Loucy (cell line): Measurements from ENCODE around the gene NECTIN2.

ENCODE experiments used
- H2AFZ ChIP-seq: fragments of 200-600 bp; sonication (generic); 2 replicates; pipeline ENCODE4 v1.6.0; 2016; ENCODE audit warnings: antibody characterized with exemption, mild to moderate bottlenecking, low read length, moderate library complexity
- H3F3A ChIP-seq: fragments of 200-600 bp; 2 replicates; pipeline ENCODE4 v1.6.0; 2016; ENCODE audit warnings: antibody characterized with exemption, low read depth, mild to moderate bottlenecking
- H3K27me3 ChIP-seq: fragments of 200-600 bp; sonication (generic); 2 replicates; pipeline ENCODE4 v1.6.1; 2014; ENCODE audit warnings: low read length, mild to moderate bottlenecking; ENCODE audit not compliant: insufficient read depth, poor library complexity, severe bottlenecking
- H3K36me3 ChIP-seq: fragments of 200-600 bp; sonication (generic); 2 replicates; pipeline ENCODE4 v1.6.1; 2016; ENCODE audit warnings: low read length; ENCODE audit not compliant: insufficient read depth
- H3K4me1 ChIP-seq: fragments of 200-600 bp; sonication (generic); 2 replicates; pipeline ENCODE4 v1.5.1; 2014; ENCODE audit warnings: low read length, mild to moderate bottlenecking; ENCODE audit not compliant: insufficient read depth, poor library complexity, severe bottlenecking
- H3K4me2 ChIP-seq: fragments of 200-600 bp; sonication (generic); 2 replicates; pipeline ENCODE4 v1.6.0; 2014; ENCODE audit warnings: antibody characterized with exemption, low read length, low read depth, mild to moderate bottlenecking; ENCODE audit not compliant: poor library complexity, severe bottlenecking
- H3K4me3 ChIP-seq: fragments of 200-600 bp; sonication (generic); 2 replicates; pipeline ENCODE4 v1.5.1; 2014; ENCODE audit warnings: low read length, mild to moderate bottlenecking, mixed read lengths; ENCODE audit not compliant: poor library complexity, severe bottlenecking
- H3K79me2 ChIP-seq: fragments of 200-600 bp; sonication (generic); 2 replicates; pipeline ENCODE4 v1.6.1; 2014; ENCODE audit warnings: low read length; ENCODE audit not compliant: insufficient read depth
- H3K9ac ChIP-seq: fragments of 200-600 bp; sonication (generic); 2 replicates; pipeline ENCODE4 v1.6.0; 2014; ENCODE audit warnings: mild to moderate bottlenecking, low read depth, low read length, moderate library complexity; ENCODE audit not compliant: poor library complexity, severe bottlenecking
- H3K9me2 ChIP-seq: fragments of 200-600 bp; sonication (generic); replicated peaks from 2 replicates; pipeline ENCODE4 v1.6.1; 2016; ENCODE audit warnings: low read depth, low read length, mixed read lengths
- H3K9me3 ChIP-seq: fragments of 200-600 bp; sonication (generic); 2 replicates; pipeline ENCODE4 v1.6.1; 2014; ENCODE audit warnings: mild to moderate bottlenecking, antibody characterized with exemption, low read length, low read depth; ENCODE audit not compliant: insufficient read depth
- H4K20me1 ChIP-seq: fragments of 200-600 bp; sonication (generic); 2 replicates; pipeline ENCODE4 v1.6.0; 2014; ENCODE audit warnings: antibody characterized with exemption, low read length, mild to moderate bottlenecking; ENCODE audit not compliant: insufficient read depth, poor library complexity, severe bottlenecking
- EZH2phosphoT487 ChIP-seq: fragments of 200-600 bp; IDR thresholded peaks from 2 replicates; pipeline ENCODE4 v1.6.1; 2018; ENCODE audit warnings: antibody characterized with exemption, mild to moderate bottlenecking, moderate library complexity, borderline replicate concordance
- TF ChIP-seq, protein P1 (sequence below): fragments of 200-600 bp; sonication (generic); conservative IDR thresholded peaks from 2 replicates; pipeline ENCODE4 v1.5.1; 2014; ENCODE audit warnings: mild to moderate bottlenecking, antibody characterized with exemption, low read length

NECTIN2 gene

DNA sequence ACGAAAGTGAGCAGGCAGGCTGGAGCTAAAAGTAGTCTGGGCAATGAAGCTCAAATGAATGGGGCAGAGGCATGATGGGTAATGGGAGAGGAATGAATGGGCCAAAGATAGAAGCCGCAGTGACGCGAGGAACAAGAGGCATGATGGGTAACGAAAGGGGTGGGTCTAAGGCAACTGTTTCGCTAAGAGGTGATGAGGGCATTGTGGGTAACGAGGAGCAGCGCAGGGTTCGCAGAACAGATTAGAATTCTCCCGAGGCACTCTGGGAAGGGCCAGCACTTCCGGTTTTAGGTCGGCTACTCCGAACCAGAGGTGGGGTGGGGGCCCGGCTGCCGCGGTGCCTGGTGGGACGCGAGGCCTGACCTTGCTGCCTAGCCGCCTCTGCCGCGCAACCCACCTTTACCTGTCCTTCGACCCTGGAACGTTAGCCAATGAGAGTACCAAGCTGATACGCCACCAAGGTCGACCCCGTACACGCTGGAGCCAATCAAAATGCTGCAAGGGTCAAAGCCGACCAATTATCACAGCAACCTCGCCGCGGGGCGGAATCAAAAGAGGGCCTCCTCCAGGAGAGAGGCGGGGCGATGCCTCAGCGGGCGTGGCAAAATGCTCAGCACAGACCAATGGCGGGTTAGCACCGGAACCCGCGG is 44.4 kb downstream of the NECTIN2 start:
- Histone ChIP-seq H2AFZ (peak overlapping the region; percentile 29), H3K9ac (peak overlapping the region; percentile 64), H4K20me1 (peaks cover 15% of the 10 kb centered on the region), H3K9me2 (no peaks in the 10 kb centered on the region), H3K27me3 (no peaks in the 10 kb centered on the region), H3K36me3 (peaks cover 19% of the 10 kb centered on the region; the same call in 1 of the 2 replicates), H3K9me3 (no peaks in the 10 kb centered on the region), H3K4me2 (peak overlapping the region; percentile 74), H3K4me1 (peaks cover 24% of the 10 kb centered on the region), H3K4me3 (peak overlapping the region; percentile 70), H3K79me2 (peaks cover 33% of the 10 kb centered on the region), H3F3A (no peaks in the 10 kb centered on the region)
- TF ChIP-seq, protein P1, sequence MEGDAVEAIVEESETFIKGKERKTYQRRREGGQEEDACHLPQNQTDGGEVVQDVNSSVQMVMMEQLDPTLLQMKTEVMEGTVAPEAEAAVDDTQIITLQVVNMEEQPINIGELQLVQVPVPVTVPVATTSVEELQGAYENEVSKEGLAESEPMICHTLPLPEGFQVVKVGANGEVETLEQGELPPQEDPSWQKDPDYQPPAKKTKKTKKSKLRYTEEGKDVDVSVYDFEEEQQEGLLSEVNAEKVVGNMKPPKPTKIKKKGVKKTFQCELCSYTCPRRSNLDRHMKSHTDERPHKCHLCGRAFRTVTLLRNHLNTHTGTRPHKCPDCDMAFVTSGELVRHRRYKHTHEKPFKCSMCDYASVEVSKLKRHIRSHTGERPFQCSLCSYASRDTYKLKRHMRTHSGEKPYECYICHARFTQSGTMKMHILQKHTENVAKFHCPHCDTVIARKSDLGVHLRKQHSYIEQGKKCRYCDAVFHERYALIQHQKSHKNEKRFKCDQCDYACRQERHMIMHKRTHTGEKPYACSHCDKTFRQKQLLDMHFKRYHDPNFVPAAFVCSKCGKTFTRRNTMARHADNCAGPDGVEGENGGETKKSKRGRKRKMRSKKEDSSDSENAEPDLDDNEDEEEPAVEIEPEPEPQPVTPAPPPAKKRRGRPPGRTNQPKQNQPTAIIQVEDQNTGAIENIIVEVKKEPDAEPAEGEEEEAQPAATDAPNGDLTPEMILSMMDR = no peak

DNA sequence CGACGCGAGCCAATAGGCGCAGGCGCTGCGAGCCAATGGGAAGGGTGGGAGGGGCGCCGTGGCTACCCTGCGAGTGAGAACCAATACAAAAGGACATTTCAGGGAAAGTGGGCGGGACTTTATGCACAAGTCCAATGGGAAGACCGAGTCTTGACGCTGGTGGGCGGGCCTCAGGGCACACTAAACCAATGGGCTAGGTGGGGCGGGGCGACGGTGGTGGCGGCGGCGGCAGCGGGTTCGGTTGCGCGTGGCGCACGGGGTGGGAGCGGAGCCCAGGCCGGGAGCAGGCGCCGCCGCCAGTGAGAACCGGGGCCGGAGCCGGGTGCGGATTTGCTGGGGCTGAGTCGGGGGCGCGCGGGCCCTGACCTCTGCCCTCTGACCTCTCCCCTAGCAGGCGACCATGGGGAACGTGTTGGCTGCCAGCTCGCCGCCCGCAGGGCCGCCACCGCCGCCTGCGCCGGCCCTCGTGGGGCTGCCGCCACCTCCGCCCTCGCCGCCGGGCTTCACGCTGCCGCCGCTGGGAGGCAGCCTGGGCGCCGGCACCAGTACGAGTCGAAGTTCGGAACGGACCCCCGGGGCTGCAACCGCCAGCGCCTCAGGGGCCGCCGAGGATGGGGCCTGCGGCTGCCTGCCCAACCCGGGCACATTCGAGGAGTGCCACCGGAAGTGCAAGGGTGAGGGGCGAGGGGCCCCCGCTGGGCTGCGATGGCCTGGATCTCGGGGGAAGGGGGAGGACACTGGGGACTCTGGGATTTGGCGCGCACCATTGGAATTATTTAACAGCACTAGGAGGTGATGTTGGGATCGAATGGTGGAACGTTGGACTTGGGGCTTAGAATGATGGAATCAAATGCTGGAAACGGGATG is 45.2 kb downstream of the NECTIN2 start, which contains the start of gene TOMM40:
Gene TOMM40 (plus strand): TSS at position 239 of the 867 bp plus-strand sequence. CDS start 162 bp downstream, at position 401.
- H4K20me1 ChIP-seq = peaks cover 15% of the 10 kb centered on the region
- peak within 1 kb of the TSS; percentile 100 for H3K4me2 ChIP-seq
- no peaks in the 10 kb centered on the region for H3K9me2 ChIP-seq
- H3K79me2 ChIP-seq = peaks cover 38% of the 10 kb centered on the region
- peak within 1 kb of the TSS; percentile 29 for H2AFZ ChIP-seq
- peaks cover 24% of the 10 kb centered on the region for H3K4me1 ChIP-seq
- H3F3A ChIP-seq = no peaks in the 10 kb centered on the region
- H3K27me3 ChIP-seq = no peaks in the 10 kb centered on the region
- TF ChIP-seq EZH2phosphoT487 = no peak
- TF ChIP-seq, protein P1 = no peak
- peak within 1 kb of the TSS; percentile 92 for H3K9ac ChIP-seq
- peaks cover 25% of the 10 kb centered on the region; the same call in 1 of the 2 replicates for H3K36me3 ChIP-seq
- no peaks in the 10 kb centered on the region for H3K9me3 ChIP-seq
- peak within 1 kb of the TSS; percentile 100 for H3K4me3 ChIP-seq

- Histone ChIP-seq H3K9ac (peak overlapping the region; percentile 92), H3K27me3 (no peaks in the 10 kb centered on the region), H4K20me1 (peaks cover 15% of the 10 kb centered on the region), H3K4me2 (peak overlapping the region; percentile 100), H3K4me3 (peak overlapping the region; percentile 100), H3K79me2 (peaks cover 41% of the 10 kb centered on the region), H3K9me2 (no peaks in the 10 kb centered on the region), H3F3A (no peaks in the 10 kb centered on the region), H3K36me3 (peaks cover 40% of the 10 kb centered on the region; the same call in 1 of the 2 replicates), H3K9me3 (no peaks in the 10 kb centered on the region), H3K4me1 (peaks cover 24% of the 10 kb centered on the region), H2AFZ (no peak overlapping the region)
- no peak for TF ChIP-seq EZH2phosphoT487
- TF ChIP-seq, protein P1 = no peak
These were observed 46.8 kb downstream of the NECTIN2 start for GRCh38 chr19:44892932-44893331.
